Stomach smooth muscle (tissue), 2 donors: Measurements from ENCODE around the gene PLXDC1.

Experiments
- H3K27ac ChIP-seq: one replicate; pipeline ENCODE4 v1.7.0; 2013; ENCODE audit warnings: mild to moderate bottlenecking, low read length, inconsistent platforms
- H3K27me3 ChIP-seq, 2 donors: one replicate each; pipeline ENCODE4 v1.7.0; 2013; ENCODE audit warnings: low read length in 2 of 2; ENCODE audit not compliant: insufficient read depth in 2 of 2, control insufficient read depth in 1 of 2
- H3K36me3 ChIP-seq, 2 donors: one replicate each; pipeline ENCODE4 v1.7.0; 2013; ENCODE audit warnings: low read length in 2 of 2; ENCODE audit not compliant: control insufficient read depth in 2 of 2, insufficient read depth in 2 of 2
- H3K4me1 ChIP-seq: one replicate; pipeline ENCODE4 v1.7.0; 2013; ENCODE audit warnings: low read length; ENCODE audit not compliant: control insufficient read depth, insufficient read depth
- H3K4me3 ChIP-seq, 2 donors: one replicate each; pipeline ENCODE4 v1.7.0; 2013; ENCODE audit warnings: low read length in 2 of 2
- H3K9ac ChIP-seq, 2 donors: one replicate each; pipeline ENCODE4 v1.7.0; 2013; ENCODE audit warnings: low read length in 2 of 2, mild to moderate bottlenecking in 1 of 2
- H3K9me3 ChIP-seq, 2 donors: one replicate each; pipeline ENCODE4 v1.7.0; 2013; ENCODE audit warnings: low read length in 2 of 2; ENCODE audit not compliant: control insufficient read depth in 2 of 2
- donor health status: healthy.
- donor health status: Pancreatic carcinoma.

The PLXDC1 gene

DNA sequence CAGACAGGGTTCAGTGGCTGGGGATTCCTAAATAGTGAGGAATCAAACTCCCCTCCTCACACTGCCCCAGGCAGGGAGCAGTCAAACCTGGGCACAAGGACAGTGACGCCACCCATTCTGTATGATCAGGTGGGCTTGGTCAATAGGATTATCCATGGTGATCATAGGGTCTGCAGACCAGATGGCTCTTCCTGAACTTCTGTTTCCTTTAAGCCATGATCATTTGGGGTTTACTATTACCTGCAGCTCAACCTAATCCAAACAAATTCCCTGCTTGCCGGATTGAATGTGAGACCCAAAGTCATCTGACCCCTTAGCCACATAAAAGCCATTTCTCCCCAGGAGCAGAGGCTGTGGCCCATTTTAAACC, 54.3 kb downstream of the PLXDC1 start:
- Histone ChIP-seq H3K27me3 (no peaks in the 10 kb centered on the region), H3K4me1 (peaks cover 32% of the 10 kb centered on the region), H3K27ac (peak overlapping the region; percentile 24), H3K9ac (no peak overlapping the region), H3K4me3 (no peak overlapping the region), H3K36me3 (no peaks in the 10 kb centered on the region), H3K9me3 (no peaks in the 10 kb centered on the region)

DNA sequence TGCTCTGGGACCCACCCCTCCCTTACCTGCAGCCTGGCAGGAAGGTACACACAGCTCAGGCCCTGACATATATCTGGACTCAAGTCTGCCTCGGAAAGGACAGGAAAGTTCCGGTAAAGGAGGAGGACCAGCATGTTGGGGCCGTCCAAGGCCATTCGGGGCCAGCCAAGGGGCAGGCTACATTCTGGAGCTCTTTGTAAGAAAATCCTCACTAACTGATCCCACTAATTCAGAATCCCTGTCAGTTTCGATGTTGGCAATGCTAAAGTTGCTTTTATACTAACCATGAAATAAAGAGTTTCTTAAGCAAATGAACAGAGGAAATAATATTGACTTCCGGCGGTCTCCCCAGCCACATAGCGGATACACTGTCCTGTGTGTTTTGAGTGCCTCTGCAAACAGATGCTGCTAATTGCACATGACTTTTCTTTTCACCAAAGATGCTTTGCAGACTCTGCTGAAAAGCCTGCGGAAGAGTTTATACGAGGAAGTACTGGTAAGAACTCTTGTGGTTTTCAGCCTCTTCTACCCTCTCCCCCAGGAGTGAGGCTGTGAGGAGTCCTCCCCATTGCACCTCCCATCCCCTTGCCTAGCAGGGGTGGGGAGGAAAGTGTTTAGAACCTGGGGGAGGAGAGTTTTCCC, 54.8 kb downstream of the PLXDC1 start:
- Histone ChIP-seq H3K9ac (no peak overlapping the region), H3K27ac (peak overlapping the region; percentile 24), H3K27me3 (no peaks in the 10 kb centered on the region), H3K4me3 (peak overlapping the region in 1 of 2 donors; percentile 8), H3K4me1 (peaks cover 32% of the 10 kb centered on the region), H3K9me3 (no peaks in the 10 kb centered on the region), H3K36me3 (no peaks in the 10 kb centered on the region)

DNA sequence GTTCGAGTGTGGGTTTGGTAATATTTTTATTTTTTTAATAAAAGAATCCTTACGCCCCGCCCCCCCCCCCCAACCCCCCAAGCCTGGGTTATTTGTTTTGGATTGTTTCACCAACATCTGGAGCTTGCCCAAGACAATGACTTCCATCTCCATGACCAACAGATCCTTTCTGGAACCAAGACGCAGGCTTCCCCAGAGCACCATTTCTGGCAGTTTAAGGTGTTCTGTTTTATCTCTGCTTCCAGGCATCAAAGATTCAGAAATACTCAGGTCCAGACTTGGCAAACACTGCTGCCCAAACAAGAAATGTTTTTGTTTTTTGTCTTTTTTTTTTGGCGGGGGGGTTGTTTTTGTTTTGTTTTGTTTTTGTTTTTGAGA, 56.1 kb downstream of the PLXDC1 start:
- Histone ChIP-seq H3K9ac (no peak overlapping the region), H3K36me3 (no peaks in the 10 kb centered on the region), H3K4me3 (no peak overlapping the region), H3K27ac (no peak overlapping the region), H3K27me3 (peaks cover 0 to 2% of the 10 kb centered on the region in 2 donors), H3K4me1 (peaks cover 35% of the 10 kb centered on the region), H3K9me3 (no peaks in the 10 kb centered on the region)

DNA sequence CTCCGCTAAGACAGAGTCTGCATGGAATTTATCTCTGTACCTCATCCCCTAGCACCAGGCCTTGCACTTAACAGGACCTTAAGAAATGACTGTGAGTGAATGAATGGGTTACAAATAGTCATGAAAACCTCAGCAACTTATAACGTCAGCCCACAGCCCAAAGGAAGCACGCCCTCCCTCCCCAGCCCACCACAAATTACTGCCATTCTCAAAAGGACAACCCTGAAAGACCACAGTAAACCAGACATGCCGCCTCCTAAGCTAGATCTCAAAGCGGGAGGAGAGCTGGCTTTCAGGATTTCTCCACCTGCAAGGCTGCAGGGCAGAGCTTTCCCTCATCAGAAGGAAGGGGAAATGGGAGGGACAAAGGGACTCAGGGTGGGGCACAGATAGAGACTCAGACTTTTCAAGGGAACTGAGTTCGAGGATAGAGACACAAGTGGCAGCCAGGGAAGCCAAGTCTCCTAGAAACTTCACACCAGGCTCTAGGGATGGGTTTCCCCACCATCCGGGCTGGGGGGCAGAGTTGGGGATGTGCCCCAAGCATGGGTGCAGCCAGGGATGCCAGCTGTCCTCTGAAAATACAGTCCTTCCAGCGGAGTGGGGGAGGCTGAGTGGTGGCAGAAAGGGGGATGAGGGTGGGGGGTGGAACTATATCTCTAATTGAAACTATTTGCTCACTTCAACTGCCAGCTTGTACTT, 56.7 kb downstream of the PLXDC1 start:
- no peak overlapping the region for H3K9ac ChIP-seq
- H3K27ac ChIP-seq = no peak overlapping the region
- peaks cover 30% of the 10 kb centered on the region for H3K4me1 ChIP-seq
- peaks cover 0 to 2% of the 10 kb centered on the region in 2 donors for H3K27me3 ChIP-seq
- no peaks in the 10 kb centered on the region for H3K36me3 ChIP-seq
- no peak overlapping the region for H3K4me3 ChIP-seq
- H3K9me3 ChIP-seq = no peaks in the 10 kb centered on the region

DNA sequence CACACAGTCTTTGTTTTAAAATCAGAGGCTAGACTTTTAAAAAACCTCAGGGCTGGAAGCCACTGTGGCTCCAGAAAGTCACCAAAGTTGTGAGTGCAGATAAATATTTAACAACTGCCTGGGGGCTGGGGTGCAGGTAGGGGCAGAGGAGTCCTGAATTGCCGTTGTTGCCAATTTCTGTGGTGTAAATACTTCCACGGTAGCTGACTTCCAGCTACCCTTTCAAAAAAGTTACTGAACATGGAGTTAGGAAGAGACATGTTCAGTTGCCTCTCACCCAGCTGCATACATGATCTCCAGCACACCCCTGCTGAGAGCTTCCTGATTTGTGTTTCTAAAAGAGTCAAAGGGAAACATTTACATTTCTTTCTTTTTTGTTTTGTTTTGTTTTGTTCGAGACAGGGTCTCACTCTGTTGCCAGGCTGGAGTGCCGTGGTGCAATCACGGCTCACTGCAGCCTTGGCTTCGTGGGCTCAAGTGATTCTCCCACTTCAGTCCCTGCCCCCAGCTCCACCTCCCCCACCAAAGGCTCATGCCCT, 58.7 kb downstream of the PLXDC1 start:
- no peak overlapping the region for H3K27ac ChIP-seq

DNA sequence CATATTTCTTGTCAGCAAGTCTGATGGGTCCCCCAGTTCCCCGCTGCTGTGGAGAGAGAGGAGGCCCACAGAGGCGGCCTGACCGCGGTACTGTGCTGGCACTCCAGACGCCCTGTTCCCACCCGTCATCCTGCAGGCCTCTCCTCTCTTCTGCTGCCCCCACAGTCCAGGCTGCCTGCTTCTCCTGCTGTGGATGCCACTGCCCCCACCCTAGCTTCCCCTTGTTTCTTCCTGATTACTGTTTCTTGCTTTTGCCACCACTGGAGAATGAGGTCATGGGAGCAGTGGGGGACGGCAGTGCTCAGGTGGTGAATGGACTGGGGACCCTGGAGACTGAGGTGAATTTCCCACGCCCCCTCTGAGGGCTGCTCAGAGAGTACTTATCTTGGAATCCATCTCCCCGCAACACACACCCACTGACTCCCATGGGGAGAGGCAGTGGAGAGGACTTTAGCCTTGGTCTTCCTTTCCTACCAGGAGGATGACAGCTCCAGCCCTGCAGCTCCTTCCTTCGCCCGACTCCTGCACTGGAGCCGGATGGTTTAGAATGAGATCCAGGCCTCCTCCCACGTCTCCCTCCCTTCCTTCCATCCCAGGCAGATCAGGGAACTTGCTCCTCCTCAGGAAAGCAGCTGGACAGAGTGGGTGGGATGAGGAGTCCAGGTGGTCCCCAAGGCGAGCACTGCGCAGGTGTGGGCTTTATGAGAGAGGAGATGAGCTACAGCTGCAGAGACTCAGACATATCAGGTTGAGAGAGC, 60.4 kb downstream of the PLXDC1 start:
- H3K9me3 ChIP-seq = no peaks in the 10 kb centered on the region
- no peaks in the 10 kb centered on the region for H3K36me3 ChIP-seq
- peaks cover 11% of the 10 kb centered on the region for H3K4me1 ChIP-seq
- peaks cover 0 to 2% of the 10 kb centered on the region in 2 donors for H3K27me3 ChIP-seq
- no peak overlapping the region for H3K9ac ChIP-seq
- H3K27ac ChIP-seq = no peak overlapping the region
- no peak overlapping the region for H3K4me3 ChIP-seq

More for the DNA sequence above, 58.7 kb downstream of the PLXDC1 start:
- Histone ChIP-seq H3K4me3 (no peak overlapping the region), H3K36me3 (no peaks in the 10 kb centered on the region), H3K9ac (no peak overlapping the region), H3K9me3 (no peaks in the 10 kb centered on the region), H3K4me1 (peaks cover 19% of the 10 kb centered on the region), H3K27me3 (peaks cover 0 to 2% of the 10 kb centered on the region in 2 donors)

DNA sequence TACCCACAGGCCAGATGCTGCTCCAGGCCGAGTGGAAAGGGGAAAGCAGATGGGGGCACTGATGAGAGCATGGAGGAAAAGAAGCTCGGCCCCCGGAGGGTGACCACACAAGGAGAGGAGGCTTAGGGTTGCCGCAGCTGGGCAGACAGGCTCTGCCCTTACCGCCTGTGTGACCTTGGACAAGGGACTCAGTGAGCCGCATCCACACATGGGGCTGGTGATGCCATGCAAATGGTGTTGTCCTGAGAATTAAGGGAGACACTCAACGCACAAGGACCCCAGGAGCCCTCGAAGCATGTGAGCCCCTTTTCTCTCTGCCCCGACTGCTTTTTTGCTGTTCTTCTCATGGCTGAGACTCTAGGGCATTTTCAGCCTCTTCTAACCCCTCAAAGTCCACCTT, 61.0 kb downstream of the PLXDC1 start:
- no peak overlapping the region for H3K27ac ChIP-seq
- no peak overlapping the region for H3K9ac ChIP-seq
- no peaks in the 10 kb centered on the region for H3K36me3 ChIP-seq
- H3K9me3 ChIP-seq = no peaks in the 10 kb centered on the region
- no peak overlapping the region for H3K4me3 ChIP-seq
- peaks cover 10% of the 10 kb centered on the region for H3K4me1 ChIP-seq
- peaks cover 0 to 2% of the 10 kb centered on the region in 2 donors for H3K27me3 ChIP-seq

DNA sequence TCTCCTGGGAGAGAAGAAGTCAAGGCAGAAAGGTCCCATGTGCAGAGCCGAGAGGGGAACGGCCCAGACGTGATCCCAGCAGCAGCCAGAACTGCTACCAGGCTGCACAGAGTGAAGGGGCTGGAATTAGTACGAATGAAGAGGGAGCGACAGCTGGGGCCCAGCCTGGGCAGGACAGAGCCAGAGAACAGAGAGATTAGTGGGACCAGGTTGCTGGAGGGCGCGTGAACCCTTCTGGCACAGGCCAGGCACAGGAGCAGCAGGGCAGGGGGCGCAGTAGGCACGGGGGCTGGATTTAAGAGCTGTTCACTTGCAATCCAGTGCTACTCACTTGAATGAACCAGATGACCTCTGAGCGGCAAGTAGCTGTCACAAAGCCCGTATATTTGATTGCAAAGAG, 66.9 kb downstream of the PLXDC1 start:
- Histone ChIP-seq H3K36me3 (no peaks in the 10 kb centered on the region), H3K27me3 (peaks cover 0 to 4% of the 10 kb centered on the region in 2 donors), H3K9ac (no peak overlapping the region), H3K4me3 (no peak overlapping the region), H3K9me3 (no peaks in the 10 kb centered on the region), H3K4me1 (peaks cover 14% of the 10 kb centered on the region), H3K27ac (no peak overlapping the region)

DNA sequence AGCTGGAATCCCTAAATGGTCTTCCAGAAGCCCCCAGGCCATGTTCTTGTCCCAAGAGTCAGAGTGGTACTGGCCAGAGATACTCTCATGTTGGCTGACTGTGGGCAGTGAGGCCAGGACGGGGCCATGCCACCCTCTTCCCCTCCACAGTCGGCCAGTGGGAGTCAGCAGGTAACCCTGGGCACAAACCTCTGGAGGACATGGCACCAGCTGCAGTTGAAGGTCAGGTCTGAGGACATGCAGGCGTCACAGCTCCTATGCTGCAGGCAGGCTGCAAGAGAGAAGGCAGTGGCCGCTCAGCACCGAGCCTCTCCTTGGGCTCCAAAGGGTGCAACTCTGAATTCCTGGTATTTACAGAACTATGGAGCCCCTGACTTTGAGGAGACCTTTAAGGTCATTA, 68.2 kb downstream of the PLXDC1 start:
- Histone ChIP-seq H3K27ac (peak overlapping the region; percentile 18), H3K9me3 (no peaks in the 10 kb centered on the region), H3K9ac (no peak overlapping the region), H3K27me3 (peaks cover 0 to 4% of the 10 kb centered on the region in 2 donors), H3K4me3 (no peak overlapping the region), H3K36me3 (no peaks in the 10 kb centered on the region), H3K4me1 (peaks cover 14% of the 10 kb centered on the region)

DNA sequence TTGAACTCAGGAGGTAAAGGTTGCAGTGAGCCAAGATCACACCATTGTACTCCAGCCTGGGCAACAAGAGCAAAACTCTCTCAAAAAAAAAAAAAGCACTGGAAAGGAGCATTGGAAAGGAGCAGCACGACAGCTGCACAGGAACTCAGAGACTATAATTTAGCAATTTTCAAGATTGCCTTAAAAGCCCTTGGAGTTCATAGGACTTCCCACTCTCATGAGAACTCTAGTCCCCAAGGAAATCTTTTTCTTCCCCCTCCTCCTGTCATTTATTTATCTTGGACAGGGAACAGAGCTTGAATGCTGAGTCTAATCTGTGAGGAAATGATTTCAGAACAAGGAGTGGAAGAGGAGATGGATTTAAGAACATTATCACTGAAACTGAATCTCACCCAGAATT, 69.0 kb downstream of the PLXDC1 start:
- Histone ChIP-seq H3K9ac (no peak overlapping the region), H3K27ac (no peak overlapping the region), H3K27me3 (peaks cover 0 to 4% of the 10 kb centered on the region in 2 donors), H3K36me3 (no peaks in the 10 kb centered on the region), H3K4me3 (no peak overlapping the region), H3K9me3 (no peaks in the 10 kb centered on the region), H3K4me1 (peaks cover 14% of the 10 kb centered on the region)
